SK-N-SH (cell line): ENCODE data around the gene FPR2. TPM values are rescaled to one million over a fixed set of nuclear protein-coding genes. Genes with fewer than 3 reads are reported as not detected.

Experiments
- CTCF ChIA-PET: fragments of 300-600, 350-600 bp; formaldehyde crosslinking; extraction: SDS; loops from one replicate; lab custom pipeline; 2021; lab: Yijun Ruan, JAX
- POLR2A ChIA-PET: fragments of 350-600 bp; sonication (Branson Sonifier 250); formaldehyde crosslinking; extraction: SDS; loops from one replicate; lab custom pipeline; 2020; ENCODE audit warnings: antibody characterized with exemption, inconsistent platforms; lab: Yijun Ruan, JAX
- DNase-seq: peaks from one replicate; pipeline ENCODE4 v3.0.0; 2012
- H2AFZ ChIP-seq: fragments of 200-600 bp; sonication (generic); 2 replicates; pipeline ENCODE4 v1.8.1; 2016; ENCODE audit warnings: antibody characterized with exemption, mild to moderate bottlenecking, low read depth
- H3F3A ChIP-seq: fragments of 200-600 bp; sonication (generic); replicated peaks from 2 replicates; pipeline ENCODE3; 2016; ENCODE audit warnings: antibody characterized with exemption, mild to moderate bottlenecking; ENCODE audit not compliant: insufficient read depth
- H3K27ac ChIP-seq, 2 experiments: fragments of 200-500 bp in 1 of 2; fragments of 200-600 bp in 1 of 2; sonication (Bioruptor generic) in 1 of 2; sonication (generic), shearing (Covaris generic) in 1 of 2; 2 replicates each; pipeline versions ENCODE4 v1.5.1 to v1.6.1; 2014 to 2016; ENCODE audit warnings: low read depth in 2 of 2, inconsistent platforms in 1 of 2, low read length in 1 of 2, mild to moderate bottlenecking in 1 of 2, mixed read lengths in 1 of 2
- H3K27me3 ChIP-seq: fragments of 200-600 bp; sonication (generic), shearing (Covaris generic); 2 replicates; pipeline ENCODE4 v1.6.1; 2016; ENCODE audit warnings: mixed run types; ENCODE audit not compliant: insufficient read depth
- H3K36me3 ChIP-seq, 2 experiments: fragments of 200-500 bp in 1 of 2; fragments of 200-600 bp in 1 of 2; sonication (Bioruptor generic) in 1 of 2; sonication (generic) in 1 of 2; replicated peaks in 1 of 2; 2 replicates each; pipeline versions ENCODE3 to v1.5.1; 2014 to 2016; ENCODE audit warnings: low read length in 1 of 2, mild to moderate bottlenecking in 1 of 2; ENCODE audit not compliant: insufficient read depth in 2 of 2, control insufficient read depth in 1 of 2
- H3K4me1 ChIP-seq, 2 experiments: fragments of 200-500 bp in 1 of 2; fragments of 200-600 bp in 1 of 2; sonication (Bioruptor generic) in 1 of 2; sonication (generic), shearing (Covaris generic) in 1 of 2; 2 replicates each; pipeline versions ENCODE4 v1.5.1 to v1.6.1; 2014 to 2016; ENCODE audit warnings: low read depth in 1 of 2, low read length in 1 of 2, mixed run types in 1 of 2; ENCODE audit not compliant: insufficient read depth in 2 of 2, control insufficient read depth in 1 of 2
- H3K4me2 ChIP-seq: fragments of 200-600 bp; sonication (generic), shearing (Covaris generic); 2 replicates; pipeline ENCODE4 v1.6.1; 2017; ENCODE audit warnings: mixed run types
- H3K4me3 ChIP-seq, 2 experiments: fragments of 200-500 bp in 1 of 2; fragments of 200-600 bp in 1 of 2; sonication (Bioruptor generic) in 1 of 2; sonication (generic), shearing (Covaris generic) in 1 of 2; 2 replicates each; pipeline versions ENCODE4 v1.5.1 to v1.8.1; 2014 to 2016; ENCODE audit warnings: low read depth in 2 of 2, inconsistent platforms in 1 of 2, low read length in 1 of 2, mild to moderate bottlenecking in 1 of 2, mixed read lengths in 1 of 2, moderate library complexity in 1 of 2
- H3K79me2 ChIP-seq: fragments of 200-600 bp; sonication (generic); 2 replicates; pipeline ENCODE4 v1.8.1; 2017; ENCODE audit warnings: mild to moderate bottlenecking; ENCODE audit not compliant: insufficient read depth
- H3K9ac ChIP-seq: fragments of 200-600 bp; sonication (generic); 2 replicates; pipeline ENCODE4 v1.6.1; 2017; ENCODE audit warnings: mixed run types
- H3K9me2 ChIP-seq: fragments of 200-600 bp; sonication (generic); 2 replicates; pipeline ENCODE4 v1.6.1; 2017; ENCODE audit warnings: mixed run types
- H3K9me3 ChIP-seq: fragments of 200-600 bp; sonication (generic); 2 replicates; pipeline ENCODE4 v1.6.1; 2017; ENCODE audit warnings: mixed run types, mild to moderate bottlenecking, moderate library complexity
- H4K20me1 ChIP-seq: fragments of 200-600 bp; sonication (generic); 2 replicates; pipeline ENCODE4 v1.6.1; 2017; ENCODE audit warnings: mild to moderate bottlenecking, mixed run types; ENCODE audit not compliant: insufficient read depth
- EP300 ChIP-seq, 2 experiments: IDR thresholded peaks; 2 replicates each; pipeline versions ENCODE4 v1.4.0 to v1.6.1; 2012; ENCODE audit warnings: borderline replicate concordance in 1 of 2, low read depth in 1 of 2, low read length in 1 of 2
- FOXM1 ChIP-seq: IDR thresholded peaks from 2 replicates; pipeline ENCODE4 v1.4.0; 2012; ENCODE audit warnings: low read depth, mild to moderate bottlenecking
- JUND ChIP-seq: IDR thresholded peaks from 2 replicates; pipeline ENCODE4 v1.4.0; 2012
- MXI1 ChIP-seq: IDR thresholded peaks from 2 replicates; pipeline ENCODE4 v1.6.1; 2012; ENCODE audit warnings: mild to moderate bottlenecking, low read depth, low read length, improper control_type of control experiment
- POLR2AphosphoS5 ChIP-seq: IDR thresholded peaks from 2 replicates; pipeline ENCODE4 v1.6.1; 2012; ENCODE audit warnings: low read depth, low read length
- REST ChIP-seq: IDR thresholded peaks from 2 replicates; pipeline ENCODE4 v1.6.1; 2012; ENCODE audit warnings: mild to moderate bottlenecking, low read depth, low read length, moderate library complexity
- RFX5 ChIP-seq: IDR thresholded peaks from 2 replicates; pipeline ENCODE4 v1.6.1; 2012; ENCODE audit warnings: mild to moderate bottlenecking, improper control_type of control experiment, low read length
- RXRA ChIP-seq: IDR thresholded peaks from 2 replicates; pipeline ENCODE4 v1.4.0; 2012; ENCODE audit warnings: low read depth, mild to moderate bottlenecking, borderline replicate concordance
- TEAD4 ChIP-seq: IDR thresholded peaks from 2 replicates; pipeline ENCODE4 v1.4.0; 2012; ENCODE audit warnings: mild to moderate bottlenecking, borderline replicate concordance; ENCODE audit not compliant: insufficient read depth
- WGBS: methylation state at CpG from one replicate; pipeline ENCODE4 v1.1.6; 2017; ENCODE audit warnings: low lambda C conversion rate; 5-methylcytosine and 5-hydroxymethylcytosine counted together
- polyA plus RNA-seq, 3 experiments: library from polyadenylated mRNA; depleted of rRNA; stranded (reverse); fragments of >200 nt; gene quantifications; 2 replicates each; pipeline ENCODE4 v1.2.3, GENCODE V29; 2012

Gene FPR2
- polyA plus RNA-seq, 1 of the 3 experiments (the other 2 are of a cell fraction) = not detected

- Histone ChIP-seq H3K9me2 (no peaks in the 10 kb centered on the region), H3K79me2 (no peaks in the 10 kb centered on the region), H3K27ac (no peak overlapping the region)
- TF ChIP-seq POLR2AphosphoS5 = no peak
- TF ChIP-seq, all 33 proteins: peak for 0
- H3K4me3 ChIP-seq = no peak overlapping the region
- H3K4me1 ChIP-seq = no peaks in the 10 kb centered on the region
- no peak overlapping the region for H2AFZ ChIP-seq
- H3K27me3 ChIP-seq = peaks cover 70% of the 10 kb centered on the region
- peaks cover 9% of the 10 kb centered on the region for H3F3A ChIP-seq
- H3K4me2 ChIP-seq = no peak overlapping the region
- CTCF ChIA-PET = no interaction called here
- POLR2A ChIA-PET = no interaction called here
- WGBS = 5% methylated on average over 15 of the region's 15 CpGs
- no peaks in the 10 kb centered on the region for H3K9me3 ChIP-seq
- H4K20me1 ChIP-seq = no peaks in the 10 kb centered on the region
- no peak overlapping the region for H3K9ac ChIP-seq
- no peak for DNase-seq
- H3K36me3 ChIP-seq = no peaks in the 10 kb centered on the region
These were observed 36.4 kb upstream of the FPR2 start for GRCh38 chr19:51724543-51724942.

- Histone ChIP-seq H3K27me3 (peaks cover 56% of the 10 kb centered on the region), H3F3A (peaks cover 9% of the 10 kb centered on the region), H3K9me2 (no peaks in the 10 kb centered on the region), H3K4me1 (no peaks in the 10 kb centered on the region), H4K20me1 (no peaks in the 10 kb centered on the region), H3K27ac (0 out of 4 replicates have a peak overlapping the region, but pooled peaks of 1 of the 2 experiments have one; percentile 33), H3K4me2 (peak overlapping the region; percentile 44; the same call in 1 of the 2 replicates), H3K36me3 (no peaks in the 10 kb centered on the region), H2AFZ (0 out of 2 replicates have a peak overlapping the region, but pooled peaks have one; percentile 16), H3K4me3 (no peak overlapping the region), H3K9ac (no peak overlapping the region), H3K79me2 (no peaks in the 10 kb centered on the region), H3K9me3 (no peaks in the 10 kb centered on the region)
- 8% methylated on average over 13 of the region's 14 CpGs for WGBS
- DNase-seq = no peak
- TF ChIP-seq FOXM1 (no peak), JUND (no peak), REST (no peak), MXI1 (no peak), RFX5 (no peak), RXRA (no peak), TEAD4 (no peak), POLR2AphosphoS5 (no peak), EP300 (IDR thresholded peaks at IDR 0.05; ENCODE audit: borderline replicate concordance in 1 of 2, low read depth in 1 of 2, low read length in 1 of 2) (no peak)
- POLR2A ChIA-PET = interaction anchor here (0.7 kb wide), 1 partner anchor 19 kb away, joined by 8 read pairs; no protein-coding TSS in a partner anchor
- CTCF ChIA-PET = no interaction called here
These were observed 34.9 kb upstream of the FPR2 start for GRCh38 chr19:51726049-51726448.
